NCI-H460 (cell line): ENCODE data around the gene TMEM271. TPM values are rescaled to one million over a fixed set of nuclear protein-coding genes. Genes with fewer than 3 reads are reported as not detected.

Experiments used
- DNase-seq: peaks from one replicate; pipeline ENCODE4 v3.0.0-alpha.2; 2016; ENCODE audit warnings: low read depth; ENCODE audit errors: extremely low read depth
- polyA plus RNA-seq: library from polyadenylated mRNA; depleted of rRNA; stranded (reverse); fragments of >200 nt; gene quantifications from 2 replicates; pipeline ENCODE4 v1.2.3, GENCODE V29; 2014; cell fraction: nucleus; rRNA removed
- total RNA-seq: library from RNA; depleted of rRNA; stranded (reverse); fragments of >200 nt; shearing (Covaris generic); gene quantifications from 2 replicates; pipeline ENCODE4 v1.2.3, GENCODE V29; 2014; rRNA removed

TMEM271 gene, protein sequence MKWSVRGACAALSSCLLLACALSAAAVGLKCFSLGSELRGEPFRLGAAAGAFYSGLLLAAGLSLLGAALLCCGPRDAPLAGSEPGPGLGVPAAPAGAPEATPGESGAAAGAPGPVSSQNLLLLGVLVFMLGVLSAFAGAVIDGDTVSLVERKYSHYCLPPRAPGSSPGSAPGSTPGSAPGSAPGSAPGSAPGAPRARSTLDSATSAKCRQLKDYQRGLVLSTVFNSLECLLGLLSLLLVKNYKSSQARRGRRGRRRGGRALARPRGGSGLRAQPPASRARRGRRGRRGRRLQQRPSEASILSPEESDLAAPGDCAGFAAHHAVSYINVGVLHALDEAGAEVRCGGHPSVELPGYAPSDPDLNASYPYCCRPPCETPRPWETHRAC
- total RNA-seq, result not detected in 2 replicates
- polyA plus RNA-seq, result not detected in 2 replicates

GRCh38 chr4:576245-576821, at the start of gene TMEM271:
Gene TMEM271 (minus strand): TSS chr4:576295. CDS start chr4:576062, 233 bp downstream.
- no peak for DNase-seq

GRCh38 chr4:625631-626161, 49.6 kb upstream of the TMEM271 start:
- no peak for DNase-seq

GRCh38 chr4:624705-625590, 48.9 kb upstream of the TMEM271 start, which contains the start of gene PDE6B:
Gene PDE6B (plus strand): TSS chr4:625573. CDS start chr4:625627, 54 bp downstream.
- no peak for DNase-seq

DNA sequence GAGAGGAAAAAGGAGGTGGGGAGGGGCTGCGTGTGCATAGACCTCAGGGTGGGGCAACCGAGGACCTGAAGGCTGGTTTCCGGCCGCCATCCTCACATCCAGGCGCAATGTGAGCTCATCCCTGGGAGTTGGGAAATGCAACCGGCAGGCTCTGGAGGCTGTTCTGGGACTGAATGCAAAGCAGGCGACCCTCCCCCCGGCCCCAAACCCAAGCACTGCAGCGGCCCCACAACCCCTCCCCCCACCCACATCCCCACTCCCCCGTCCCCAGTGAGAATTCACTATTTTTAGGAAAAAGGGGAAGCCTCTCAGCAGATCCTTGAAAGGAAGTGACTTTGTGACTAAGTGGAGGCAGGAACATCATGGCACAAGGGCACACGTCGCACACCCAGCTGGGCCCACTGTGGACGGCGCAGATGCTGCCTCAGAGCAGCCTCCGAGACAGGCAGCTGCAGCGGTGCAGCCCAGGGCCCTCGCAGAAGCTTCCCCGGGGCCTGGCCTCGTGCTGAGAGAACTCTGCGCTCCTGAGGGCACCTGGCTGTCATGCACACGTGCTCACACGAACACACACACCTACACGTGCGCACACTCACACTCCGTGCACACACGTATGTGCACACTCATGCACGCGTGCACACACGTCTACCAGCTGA, 47.9 kb upstream of the TMEM271 start:
- no peak for DNase-seq

- DNase-seq, result no peak
Measured at GRCh38 chr4:622996-623913, 47.2 kb upstream of the TMEM271 start.

DNA sequence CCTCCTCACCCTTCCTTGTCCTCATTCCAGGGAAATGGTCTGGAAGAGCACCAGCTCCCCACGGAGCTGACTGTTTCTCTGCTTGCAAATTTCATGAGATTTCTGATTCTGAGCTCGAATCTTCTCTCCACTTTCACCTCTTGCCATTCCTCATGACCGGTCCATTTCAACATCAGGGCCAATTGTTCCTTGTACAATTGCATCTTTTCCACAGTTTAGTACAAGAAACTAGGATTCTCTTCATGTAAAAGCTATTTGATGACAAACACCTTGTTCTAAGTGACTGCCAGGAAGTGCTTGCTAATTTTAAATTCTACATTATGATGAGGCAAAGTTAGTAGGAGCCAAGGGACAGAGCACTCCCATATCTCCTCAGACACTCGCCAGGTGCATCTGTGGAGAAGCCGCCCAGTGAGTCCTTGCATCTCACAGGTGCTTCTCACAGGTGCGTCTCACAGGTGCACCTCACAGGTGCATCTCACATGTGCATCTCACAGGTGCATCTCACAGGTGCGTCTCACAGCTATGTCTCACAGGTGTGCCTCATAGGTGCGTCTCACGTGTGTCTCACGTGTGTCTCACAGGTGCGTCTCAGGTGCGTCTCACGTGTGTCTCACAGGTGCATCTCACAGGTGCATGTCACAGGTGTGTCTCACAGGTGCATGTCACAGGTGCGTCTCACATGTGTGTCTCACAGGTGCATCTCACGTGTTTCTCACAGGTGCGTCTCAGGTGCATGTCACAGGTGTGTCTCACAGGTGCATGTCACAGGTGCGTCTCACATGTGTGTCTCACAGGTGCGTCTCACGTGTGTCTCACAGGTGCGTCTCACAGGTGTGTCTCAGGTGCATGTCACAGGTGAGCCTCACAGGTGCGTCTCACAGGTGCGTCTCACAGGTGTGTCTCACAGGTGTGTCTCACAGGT, 46.2 kb upstream of the TMEM271 start:
- no peak for DNase-seq

- DNase-seq, result no peak
Measured at GRCh38 chr4:621296-622070, 45.4 kb upstream of the TMEM271 start.

DNA sequence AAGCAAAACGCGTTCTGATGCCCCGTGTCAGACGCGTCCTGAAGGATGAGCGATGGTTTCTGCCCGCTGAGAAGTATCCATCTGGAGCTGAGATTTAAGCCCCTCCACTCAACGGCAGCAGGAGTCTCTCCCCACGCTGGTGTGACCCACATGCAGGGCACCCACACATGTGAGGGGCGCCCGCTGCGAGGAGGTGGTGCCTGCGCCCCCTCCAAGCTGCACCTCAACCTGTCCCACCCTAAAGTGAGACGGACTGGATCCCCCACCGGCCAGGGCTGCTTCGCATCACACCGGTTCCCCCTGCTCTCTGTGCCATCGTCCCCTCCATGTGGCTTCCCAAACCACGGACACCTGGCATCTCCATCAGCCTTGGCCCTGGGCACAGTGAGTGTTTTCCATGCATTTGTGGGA, 44.8 kb upstream of the TMEM271 start:
- DNase-seq, result no peak

DNA sequence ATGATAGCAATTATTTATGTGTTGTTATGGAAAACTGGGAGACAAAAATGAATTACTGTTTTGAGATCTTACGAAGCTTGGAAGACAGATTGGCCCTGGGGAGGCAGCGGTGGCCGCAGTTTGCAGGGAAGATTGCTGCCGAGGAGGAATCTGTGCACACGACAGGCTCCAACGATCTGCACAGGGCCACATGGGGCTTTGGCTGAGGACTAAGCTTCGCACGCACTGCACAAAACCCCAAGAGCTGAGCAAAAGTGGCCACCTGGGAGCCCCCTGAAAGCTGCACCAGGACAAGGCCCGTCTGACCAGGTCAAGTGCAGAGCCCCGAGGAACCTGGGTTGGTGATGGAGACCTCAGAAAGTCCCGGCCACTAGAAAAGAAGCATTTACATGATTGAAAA, 44.1 kb upstream of the TMEM271 start:
- no peak for DNase-seq

GRCh38 chr4:617644-618641, 41.8 kb upstream of the TMEM271 start:
- DNase-seq, result no peak

DNA sequence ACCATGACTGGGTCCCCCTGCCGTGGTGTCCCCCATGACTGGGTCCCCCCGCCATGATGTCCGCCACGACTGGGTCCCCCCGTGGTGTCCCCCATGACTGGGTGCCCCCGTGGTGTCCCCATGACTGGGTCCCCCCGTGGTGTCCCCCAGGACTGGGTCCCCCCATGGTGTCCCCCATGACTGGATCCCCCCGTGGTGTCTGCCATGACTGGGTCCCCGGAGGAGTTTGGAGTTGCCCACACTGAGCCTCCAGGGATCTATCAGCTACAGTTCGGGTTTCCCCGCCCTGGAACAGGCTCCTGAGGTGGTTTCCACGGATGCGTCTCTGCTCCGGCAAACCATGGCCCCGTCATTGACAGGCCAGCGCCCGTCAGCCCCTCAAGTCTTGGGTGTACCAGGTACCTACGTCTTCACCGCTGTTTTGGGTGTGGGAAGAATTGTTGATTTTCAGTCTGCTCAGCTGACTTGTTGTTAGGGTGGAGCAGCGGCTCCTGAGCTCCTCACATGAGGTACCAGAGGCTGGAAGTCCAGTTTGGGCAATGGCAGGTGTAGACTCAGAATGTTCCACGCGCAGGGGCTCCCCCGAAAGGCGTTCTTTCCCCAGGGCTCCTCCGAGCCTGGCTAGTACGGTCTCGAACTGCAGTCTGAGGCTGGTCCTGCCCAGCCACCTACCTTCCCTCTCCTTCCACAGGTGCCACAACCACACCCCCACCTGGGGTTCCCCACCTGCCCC, 41.0 kb upstream of the TMEM271 start:
- DNase-seq, result no peak

GRCh38 chr4:616091-616490, 40.0 kb upstream of the TMEM271 start:
- DNase-seq, result no peak

- DNase-seq, result no peak
Measured at GRCh38 chr4:613126-613525, 37.0 kb upstream of the TMEM271 start.

DNA sequence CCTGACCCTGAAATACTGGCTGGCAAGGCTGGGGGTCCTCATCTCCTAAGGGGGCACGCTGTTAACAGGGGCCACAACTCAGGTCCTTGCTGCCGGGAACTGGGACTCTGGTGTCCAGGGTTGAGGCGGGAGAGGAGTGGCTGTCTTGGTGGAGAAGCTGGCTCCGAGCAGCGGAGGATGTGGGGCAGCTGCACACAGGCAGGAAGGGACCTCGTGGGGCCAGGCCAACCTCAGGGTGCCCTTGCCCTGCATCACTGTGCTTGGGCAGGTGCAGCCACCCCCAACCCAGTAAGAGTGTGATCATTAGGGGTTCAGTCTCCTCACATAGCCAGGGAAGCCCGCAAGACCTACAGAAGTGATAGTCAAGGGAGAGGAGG, 36.6 kb upstream of the TMEM271 start:
- DNase-seq, result no peak

GRCh38 chr4:612052-612748, 36.1 kb upstream of the TMEM271 start:
- no peak for DNase-seq
